GM18951 (cell line): ENCODE data around the gene PLOD1.

ENCODE experiments used
- POLR2A ChIP-seq: IDR thresholded peaks from 4 replicates; pipeline ENCODE4 v1.6.1; 2011; ENCODE audit warnings: mild to moderate bottlenecking; ENCODE audit not compliant: insufficient read length, insufficient read depth; ENCODE audit errors: extremely low read depth
- in situ Hi-C: fragments of 300-500 bp; cut with MboI; formaldehyde crosslinking; loops from one replicate; pipeline ENCODE4 v1.12.0; 2022; ENCODE audit warnings: low sequenced_read_pairs, mixed read lengths, inconsistent platforms; ENCODE audit not compliant: unreplicated experiment

The PLOD1 gene

GRCh38 chr1:11981378-11982009, 47.0 kb downstream of the PLOD1 start:
- in situ Hi-C loops: no loop called here
- TF ChIP-seq POLR2A: no peak

GRCh38 chr1:11982010-11982392, 47.5 kb downstream of the PLOD1 start:
- in situ Hi-C loops: no loop called here
- no peak for TF ChIP-seq POLR2A

GRCh38 chr1:11984121-11984520, 49.6 kb downstream of the PLOD1 start:
- TF ChIP-seq POLR2A: no peak
- in situ Hi-C loops: no loop called here

GRCh38 chr1:11984576-11984975, 50.1 kb downstream of the PLOD1 start:
- in situ Hi-C loops: no loop called here
- no peak for TF ChIP-seq POLR2A

GRCh38 chr1:11985171-11985570, 50.7 kb downstream of the PLOD1 start:
- no peak for TF ChIP-seq POLR2A
- in situ Hi-C loops: no loop called here

GRCh38 chr1:11985851-11986250, 51.3 kb downstream of the PLOD1 start:
- no peak for TF ChIP-seq POLR2A

GRCh38 chr1:11989669-11990068, 55.2 kb downstream of the PLOD1 start:
- TF ChIP-seq POLR2A: no peak
- in situ Hi-C loops: no loop called here

More at GRCh38 chr1:11985851-11986250, 51.3 kb downstream of the PLOD1 start:
- in situ Hi-C loops: no loop called here

GRCh38 chr1:11990303-11991032, 56.0 kb downstream of the PLOD1 start:
- no peak for TF ChIP-seq POLR2A
- in situ Hi-C loops: no loop called here

GRCh38 chr1:11991969-11992676, 57.6 kb downstream of the PLOD1 start:
- TF ChIP-seq POLR2A: no peak
- in situ Hi-C loops: no loop called here

GRCh38 chr1:11997081-11997850, 62.7 kb downstream of the PLOD1 start:
- no peak for TF ChIP-seq POLR2A
- in situ Hi-C loops: no loop called here

GRCh38 chr1:11998636-11999035, 64.1 kb downstream of the PLOD1 start:
- TF ChIP-seq POLR2A: no peak
- in situ Hi-C loops: no loop called here

GRCh38 chr1:11999236-11999635, 64.7 kb downstream of the PLOD1 start:
- no peak for TF ChIP-seq POLR2A
- in situ Hi-C loops: no loop called here

- in situ Hi-C loops: no loop called here
- TF ChIP-seq POLR2A: no peak
Observed at GRCh38 chr1:12001249-12001917, 66.9 kb downstream of the PLOD1 start.

- TF ChIP-seq POLR2A: no peak
- in situ Hi-C loops: no loop called here
Observed at GRCh38 chr1:12001996-12002493, 67.5 kb downstream of the PLOD1 start.
